ENCODE data around the gene GSTM5.
"Not testable (repeated sequence)": the region's sequence is repeated elsewhere in the genome, so short reads cannot be mapped to it uniquely, and the experiment has no call there.

The GSTM5 gene

GRCh38 chr1:109730666-109731065, 18.6 kb downstream of the GSTM5 start:
- DNase-seq (ENCODE audit: low read depth): no peak

DNA sequence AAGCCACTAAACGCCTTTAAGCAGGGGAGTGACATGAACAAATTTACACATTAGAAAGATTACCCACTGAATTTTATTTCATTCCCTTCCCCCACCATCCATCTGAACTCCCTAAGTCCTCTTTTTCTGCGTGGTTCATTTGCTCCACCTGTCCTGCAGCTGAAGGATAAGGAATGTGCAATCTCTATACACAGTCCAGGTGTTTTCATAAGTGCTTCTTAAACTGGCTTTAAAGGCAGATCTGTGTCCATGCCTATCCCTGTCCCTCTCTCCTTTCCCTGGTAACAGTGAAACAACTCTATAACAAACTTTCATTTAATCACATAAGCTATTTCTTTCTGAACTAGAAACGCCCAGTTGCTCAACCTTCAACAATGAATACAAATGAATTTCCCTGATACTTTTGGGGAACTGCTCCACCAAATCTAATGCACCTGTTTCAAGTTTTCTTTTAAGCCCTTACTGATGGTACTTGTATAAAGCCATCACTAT, 20.4 kb downstream of the GSTM5 start:
- no peak for DNase-seq (ENCODE audit: low read depth)

- DNase-seq (ENCODE audit: low read depth): no peak
Measured at GRCh38 chr1:109733236-109733870, 21.3 kb downstream of the GSTM5 start.

GRCh38 chr1:109739738-109740614, 27.9 kb downstream of the GSTM5 start:
- DNase-seq (ENCODE audit: low read depth): no peak

DNA sequence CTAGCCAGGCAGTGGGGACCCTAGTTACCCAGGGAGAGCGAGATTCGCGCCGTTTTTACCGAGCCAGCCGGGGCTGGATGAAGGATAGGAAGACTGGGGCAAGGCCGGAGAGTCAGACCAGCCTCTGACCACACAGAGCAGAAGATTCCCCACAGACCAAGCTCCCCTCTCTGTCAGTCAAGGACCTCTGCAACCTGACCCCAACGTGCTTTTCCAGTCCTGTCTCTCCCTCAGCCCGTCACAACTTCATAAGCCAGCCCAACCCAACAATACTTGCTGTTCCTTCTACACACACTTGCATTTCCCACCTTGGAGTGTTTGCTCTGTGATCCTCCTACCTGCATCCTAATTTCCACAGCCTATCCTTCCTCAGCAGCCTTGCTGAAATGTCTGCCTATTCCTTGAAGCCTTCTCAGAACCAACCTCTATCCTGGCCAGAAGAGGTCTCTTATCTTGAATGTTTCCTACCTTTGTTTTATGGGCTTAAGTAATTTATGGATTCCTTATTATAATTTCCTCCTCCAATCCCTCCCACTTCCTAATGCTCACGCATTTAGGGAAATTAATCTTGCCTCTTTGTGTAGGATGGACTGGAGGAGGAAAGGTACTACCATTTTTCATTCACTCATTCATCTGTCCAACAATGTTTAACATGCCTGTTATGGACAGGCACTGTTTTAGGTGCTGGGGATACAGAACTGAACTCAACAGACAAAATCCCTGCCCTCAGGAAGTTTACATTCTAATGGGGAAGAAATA, 28.7 kb downstream of the GSTM5 start, which contains the start of gene GSTM3:
Gene GSTM3 (minus strand): TSS at position 424 of the 759 bp plus-strand sequence. CDS start 751 bp downstream, outside the sequence.
- no peak for DNase-seq (ENCODE audit: low read depth)

- DNase-seq (ENCODE audit: low read depth): not testable (repeated sequence)
Measured at GRCh38 chr1:109748311-109748710, 36.3 kb downstream of the GSTM5 start.

- DNase-seq (ENCODE audit: low read depth): no peak
Measured at GRCh38 chr1:109749221-109749620, 37.2 kb downstream of the GSTM5 start.

DNA sequence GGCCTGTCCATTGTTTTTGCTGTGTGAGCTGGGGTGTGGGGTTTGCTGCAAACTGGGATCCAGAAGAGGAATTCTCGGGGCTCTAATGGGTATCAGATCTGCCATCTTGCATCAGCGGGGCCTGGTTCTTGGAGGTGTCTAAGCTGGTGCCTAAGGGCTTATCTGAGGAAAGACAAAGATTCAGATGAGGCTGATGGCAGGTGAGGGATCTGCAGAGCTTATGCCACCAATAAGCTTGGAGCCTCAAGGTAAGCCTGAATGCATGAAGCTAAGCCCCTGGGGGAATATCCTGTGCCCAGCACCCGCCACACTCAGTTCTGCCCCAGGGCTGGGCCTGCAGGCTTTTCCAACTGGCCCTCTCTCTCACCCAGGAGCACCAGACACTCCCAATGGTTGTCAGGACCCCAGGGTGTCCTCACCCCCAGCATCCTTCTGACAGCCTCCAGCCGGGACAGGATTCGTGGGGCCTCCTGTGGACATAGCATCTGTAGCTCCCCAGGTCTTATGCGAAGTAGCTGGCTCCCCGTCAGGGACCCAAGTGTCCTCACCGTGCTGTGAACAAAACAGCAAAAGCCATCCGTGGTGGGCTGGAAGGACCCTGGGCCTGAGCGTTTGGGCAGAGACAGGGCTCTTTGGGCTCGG, 38.3 kb downstream of the GSTM5 start:
- no peak for DNase-seq (ENCODE audit: low read depth)

GRCh38 chr1:109750920-109751319, 38.9 kb downstream of the GSTM5 start:
- no peak for DNase-seq (ENCODE audit: low read depth)

DNA sequence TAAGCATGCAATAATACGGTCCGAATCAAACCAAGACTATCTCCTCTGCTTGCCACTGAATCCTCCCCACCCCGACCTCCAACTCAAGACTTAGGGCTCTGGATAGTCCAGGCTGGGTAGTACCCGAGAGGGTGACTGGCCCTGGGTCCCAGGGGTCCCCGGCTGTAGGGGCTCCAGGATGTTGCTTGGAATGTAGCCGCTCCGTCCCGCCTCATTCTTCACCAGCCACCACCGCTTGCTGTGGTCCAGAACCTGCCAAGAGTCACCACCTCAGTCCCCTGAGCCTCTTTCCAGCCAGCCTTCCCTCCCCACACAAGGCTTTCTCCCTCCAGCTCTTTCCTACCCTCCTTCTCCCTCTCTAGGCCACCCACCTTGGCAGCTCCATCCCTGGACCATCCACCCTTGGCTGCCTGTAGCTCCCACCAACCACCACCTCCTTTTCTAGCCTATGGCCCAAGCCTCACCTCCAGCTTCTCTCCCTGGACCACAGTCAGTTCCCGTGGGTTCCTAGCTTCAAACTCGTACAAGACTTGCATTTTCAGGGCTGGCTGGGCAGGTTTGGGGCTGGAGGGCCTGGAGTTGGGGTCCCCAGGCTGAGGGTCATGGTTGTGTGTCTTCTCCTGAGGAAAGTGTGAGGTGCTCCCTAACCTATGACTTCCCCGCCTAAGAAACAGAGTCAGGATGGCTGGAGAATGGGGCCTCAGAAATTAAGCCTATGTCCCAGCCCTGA, 39.6 kb downstream of the GSTM5 start:
- DNase-seq (ENCODE audit: low read depth): no peak

- DNase-seq (ENCODE audit: low read depth): no peak
Measured at GRCh38 chr1:109754738-109755137, 42.7 kb downstream of the GSTM5 start.

DNA sequence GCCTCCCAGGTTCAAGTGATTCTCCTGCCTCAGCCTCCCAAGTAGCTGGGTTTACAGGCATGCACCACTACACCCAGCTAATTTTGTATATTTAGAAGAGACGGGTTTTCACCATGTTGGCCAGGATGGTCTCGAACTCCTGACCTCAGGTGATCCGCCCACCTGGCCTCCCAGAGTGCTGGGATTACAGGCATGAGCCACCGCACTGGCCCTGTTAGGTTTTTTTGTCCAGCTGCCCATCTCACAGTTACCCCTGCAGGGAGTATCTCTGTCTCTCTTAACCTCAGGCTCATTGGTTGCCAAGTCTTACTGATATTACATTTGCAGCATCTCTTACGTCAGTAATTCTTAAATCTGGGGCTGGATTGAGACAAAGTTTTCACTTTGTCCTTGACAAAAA, 44.3 kb downstream of the GSTM5 start:
- not testable (repeated sequence) for DNase-seq (ENCODE audit: low read depth)

DNA sequence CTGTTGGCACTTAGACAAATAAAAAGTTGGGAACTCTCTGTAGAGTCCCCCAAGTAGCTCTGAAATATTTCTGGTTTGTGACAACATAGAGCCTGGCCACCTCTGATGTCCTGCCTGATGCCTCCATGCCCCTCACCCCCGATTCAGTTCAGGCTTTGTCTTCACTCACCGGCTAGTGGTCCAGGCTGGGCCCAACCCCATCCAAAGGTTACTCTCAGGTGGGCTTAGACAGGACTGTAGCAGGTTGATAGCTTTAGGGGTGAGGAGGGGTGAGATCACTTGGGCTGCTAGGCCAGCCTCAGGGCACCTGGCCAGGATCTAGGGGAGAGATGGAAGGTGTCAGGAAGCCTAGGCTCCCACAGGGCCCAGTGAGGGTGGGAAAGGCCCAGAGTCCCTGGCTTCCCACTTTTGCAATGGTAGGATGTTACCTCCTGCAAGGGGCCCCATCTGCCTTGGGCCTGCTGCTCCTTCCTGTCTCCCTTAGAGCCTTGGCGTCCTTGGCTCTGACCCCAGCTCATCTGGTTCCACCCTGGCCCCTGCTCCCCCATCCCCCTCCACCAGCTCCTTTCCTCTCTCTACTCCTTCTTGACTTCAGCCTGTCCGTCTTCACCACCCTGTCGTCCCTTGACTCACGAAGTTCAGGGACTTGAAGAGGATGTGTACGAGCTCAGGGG, 44.9 kb downstream of the GSTM5 start:
- no peak for DNase-seq (ENCODE audit: low read depth)

DNA sequence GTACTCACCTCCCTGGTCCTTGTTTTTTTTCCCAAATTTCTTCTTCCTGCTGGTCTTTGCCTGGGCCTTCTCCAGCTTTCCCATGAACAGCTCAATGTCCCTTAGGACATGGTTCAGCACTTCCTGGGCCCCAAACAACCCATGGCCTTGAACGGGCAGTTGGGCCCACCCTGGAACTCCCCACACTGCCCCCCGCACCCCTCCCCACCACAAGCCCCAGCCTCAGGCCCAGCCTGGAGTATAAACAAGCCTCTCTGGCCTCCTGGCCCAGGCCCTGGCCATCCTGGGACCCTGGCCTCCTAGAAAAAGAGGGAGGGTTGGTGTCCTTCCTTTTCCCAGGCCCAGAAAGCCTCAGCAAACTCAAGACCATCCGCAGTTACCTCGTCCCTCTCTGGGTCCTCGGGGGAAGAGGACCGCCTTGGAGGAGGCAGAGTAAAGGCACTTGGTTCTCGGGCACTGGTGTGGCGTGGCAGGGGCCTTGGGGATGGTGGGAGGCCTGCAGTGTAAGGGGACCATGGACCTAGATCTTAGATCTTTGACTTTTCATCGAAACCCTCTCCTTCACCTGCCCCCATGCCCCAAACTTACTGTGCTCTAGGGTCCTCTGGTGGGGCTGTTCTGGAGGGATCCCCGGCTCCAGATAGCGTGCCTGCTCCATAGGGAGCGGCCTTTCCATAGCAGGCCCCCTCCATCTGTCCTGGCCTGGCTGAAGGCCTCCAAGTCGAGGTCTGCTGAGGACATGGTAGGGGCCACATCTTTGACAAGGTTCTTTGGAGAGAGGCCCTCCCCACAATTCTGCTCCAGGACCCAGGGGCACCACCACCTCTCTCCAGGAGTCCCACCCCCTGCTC, 46.1 kb downstream of the GSTM5 start:
- no peak for DNase-seq (ENCODE audit: low read depth)

- DNase-seq (ENCODE audit: low read depth): no peak
Measured at GRCh38 chr1:109759513-109760334, 47.7 kb downstream of the GSTM5 start.

GRCh38 chr1:109760581-109761226, 48.7 kb downstream of the GSTM5 start:
- no peak for DNase-seq (ENCODE audit: low read depth)

- no peak for DNase-seq (ENCODE audit: low read depth)
Measured at GRCh38 chr1:109761227-109762038, 49.4 kb downstream of the GSTM5 start.

Measured in GM04503 (cell line).